Neutrophil (primary cell): ENCODE measurements around the gene COX7A2.

Experiments used
- H3K27ac ChIP-seq: fragments of 200-600 bp; sonication (generic); 2 replicates; pipeline ENCODE4 v1.5.1; 2016; ENCODE audit warnings: mild to moderate bottlenecking, moderate library complexity
- H3K27me3 ChIP-seq: fragments of 200-600 bp; sonication (generic); 2 replicates; pipeline ENCODE4 v1.6.0; 2016; ENCODE audit warnings: mild to moderate bottlenecking
- H3K36me3 ChIP-seq: fragments of 200-600 bp; sonication (generic); 2 replicates; pipeline ENCODE4 v1.5.1; 2017
- H3K4me1 ChIP-seq, 2 experiments: fragments of 200-600 bp in 1 of 2; sonication (generic) in 1 of 2; 1 replicate in 1 of 2; 2 replicates in 1 of 2; pipeline versions ENCODE4 v1.5.1 to v1.6.1; 2013 to 2016; ENCODE audit warnings: low read depth in 1 of 2, low read length in 1 of 2, mild to moderate bottlenecking in 1 of 2, moderate library complexity in 1 of 2; ENCODE audit not compliant: control insufficient read depth in 1 of 2, insufficient read depth in 1 of 2
- H3K4me3 ChIP-seq, 2 experiments: fragments of 200-600 bp in 1 of 2; sonication (generic) in 1 of 2; 1 replicate in 1 of 2; 2 replicates in 1 of 2; pipeline ENCODE4 v1.5.1; 2013 to 2016; ENCODE audit warnings: low read depth in 1 of 2, low read length in 1 of 2, mild to moderate bottlenecking in 1 of 2, moderate library complexity in 1 of 2
- H3K9me3 ChIP-seq: fragments of 200-600 bp; sonication (generic); 2 replicates; pipeline ENCODE4 v1.5.1; 2016
- TF ChIP-seq, protein P1 (sequence below): fragments of 200-600 bp; sonication (generic); IDR thresholded peaks from 2 replicates; pipeline ENCODE4 v1.5.1; 2016; ENCODE audit warnings: antibody characterized with exemption

Gene COX7A2

DNA sequence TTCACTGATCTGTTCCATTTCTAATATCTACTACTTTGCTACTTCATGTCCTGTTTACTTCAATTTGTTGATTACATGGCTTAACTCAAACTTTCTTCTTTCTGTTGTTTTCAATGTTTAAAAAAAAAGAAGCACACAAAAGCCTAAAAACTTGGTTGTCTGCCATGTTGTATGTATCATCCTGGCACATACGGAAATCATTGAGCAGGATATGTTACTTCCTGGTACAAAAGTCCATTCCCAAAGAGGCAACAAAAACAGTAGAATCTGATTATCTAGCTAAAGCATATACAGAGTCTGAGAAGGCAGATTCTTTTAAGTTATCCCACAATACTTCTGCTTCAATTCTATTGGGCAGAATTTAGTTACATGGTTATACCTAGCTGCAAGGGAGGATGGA is 23.2 kb downstream of the COX7A2 start:
- Histone ChIP-seq H3K9me3 (no peaks in the 10 kb centered on the region), H3K27ac (no peak overlapping the region), H3K4me1 (no peaks in the 10 kb centered on the region), H3K27me3 (peaks cover 50% of the 10 kb centered on the region), H3K4me3 (no peak overlapping the region), H3K36me3 (no peaks in the 10 kb centered on the region)
- TF ChIP-seq, protein P1, sequence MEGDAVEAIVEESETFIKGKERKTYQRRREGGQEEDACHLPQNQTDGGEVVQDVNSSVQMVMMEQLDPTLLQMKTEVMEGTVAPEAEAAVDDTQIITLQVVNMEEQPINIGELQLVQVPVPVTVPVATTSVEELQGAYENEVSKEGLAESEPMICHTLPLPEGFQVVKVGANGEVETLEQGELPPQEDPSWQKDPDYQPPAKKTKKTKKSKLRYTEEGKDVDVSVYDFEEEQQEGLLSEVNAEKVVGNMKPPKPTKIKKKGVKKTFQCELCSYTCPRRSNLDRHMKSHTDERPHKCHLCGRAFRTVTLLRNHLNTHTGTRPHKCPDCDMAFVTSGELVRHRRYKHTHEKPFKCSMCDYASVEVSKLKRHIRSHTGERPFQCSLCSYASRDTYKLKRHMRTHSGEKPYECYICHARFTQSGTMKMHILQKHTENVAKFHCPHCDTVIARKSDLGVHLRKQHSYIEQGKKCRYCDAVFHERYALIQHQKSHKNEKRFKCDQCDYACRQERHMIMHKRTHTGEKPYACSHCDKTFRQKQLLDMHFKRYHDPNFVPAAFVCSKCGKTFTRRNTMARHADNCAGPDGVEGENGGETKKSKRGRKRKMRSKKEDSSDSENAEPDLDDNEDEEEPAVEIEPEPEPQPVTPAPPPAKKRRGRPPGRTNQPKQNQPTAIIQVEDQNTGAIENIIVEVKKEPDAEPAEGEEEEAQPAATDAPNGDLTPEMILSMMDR: no peak

- Histone ChIP-seq H3K27me3 (peaks cover 45% of the 10 kb centered on the region), H3K4me3 (no peak overlapping the region), H3K36me3 (no peaks in the 10 kb centered on the region), H3K4me1 (no peaks in the 10 kb centered on the region), H3K27ac (no peak overlapping the region), H3K9me3 (no peaks in the 10 kb centered on the region)
- TF ChIP-seq, protein P1: no peak
These were observed 24.3 kb downstream of the COX7A2 start for GRCh38 chr6:75219263-75219662.

GRCh38 chr6:75217193-75217592 is 26.4 kb downstream of the COX7A2 start:
- no peak overlapping the region for H3K4me3 ChIP-seq
- H3K36me3 ChIP-seq: no peaks in the 10 kb centered on the region
- no peak overlapping the region for H3K27ac ChIP-seq
- H3K4me1 ChIP-seq: no peaks in the 10 kb centered on the region
- peaks cover 32% of the 10 kb centered on the region for H3K27me3 ChIP-seq
- H3K9me3 ChIP-seq: no peaks in the 10 kb centered on the region
- TF ChIP-seq, protein P1: no peak

GRCh38 chr6:75215291-75215690 is 28.3 kb downstream of the COX7A2 start:
- no peaks in the 10 kb centered on the region for H3K4me1 ChIP-seq
- H3K4me3 ChIP-seq: no peak overlapping the region
- H3K9me3 ChIP-seq: no peaks in the 10 kb centered on the region
- no peak overlapping the region for H3K27ac ChIP-seq
- H3K36me3 ChIP-seq: no peaks in the 10 kb centered on the region
- TF ChIP-seq, protein P1: no peak
- H3K27me3 ChIP-seq: peaks cover 40% of the 10 kb centered on the region

- TF ChIP-seq, protein P1: no peak
- Histone ChIP-seq H3K4me3 (no peak overlapping the region), H3K4me1 (peaks cover 1 to 3% of the 10 kb centered on the region in 2 experiments), H3K9me3 (no peaks in the 10 kb centered on the region), H3K36me3 (no peaks in the 10 kb centered on the region), H3K27me3 (peaks cover 48% of the 10 kb centered on the region), H3K27ac (no peak overlapping the region)
These were observed 29.9 kb downstream of the COX7A2 start for GRCh38 chr6:75213732-75214131.

- H3K4me1 ChIP-seq: peaks cover 6 to 8% of the 10 kb centered on the region in 2 experiments
- no peaks in the 10 kb centered on the region for H3K9me3 ChIP-seq
- no peaks in the 10 kb centered on the region for H3K36me3 ChIP-seq
- no peak overlapping the region for H3K4me3 ChIP-seq
- no peak overlapping the region for H3K27ac ChIP-seq
- TF ChIP-seq, protein P1: no peak
- peaks cover 53% of the 10 kb centered on the region for H3K27me3 ChIP-seq
These were observed 30.5 kb downstream of the COX7A2 start for GRCh38 chr6:75213112-75213511.
